DMS153 (cell line): Measurements from ENCODE around the gene MARCHF6.
"Not testable (repeated sequence)": the region's sequence is repeated elsewhere in the genome, so short reads cannot be mapped to it uniquely, and the experiment has no call there.

Source experiments
- DNase-seq: peaks from one replicate; lab custom pipeline; 2025; lab: John Stamatoyannopoulos, UW

The MARCHF6 gene

GRCh38 chr5:10381803-10382202 is 28.3 kb downstream of the MARCHF6 start:
- no peak for DNase-seq

- DNase-seq = no peak
Measured at GRCh38 chr5:10384483-10384882, 31.0 kb downstream of the MARCHF6 start.

GRCh38 chr5:10387690-10388089 is 34.2 kb downstream of the MARCHF6 start:
- no peak for DNase-seq

- DNase-seq = no peak
Measured at GRCh38 chr5:10391130-10391529, 37.6 kb downstream of the MARCHF6 start.

GRCh38 chr5:10392567-10393328 is 39.3 kb downstream of the MARCHF6 start:
- not testable (repeated sequence) for DNase-seq

GRCh38 chr5:10393491-10393890 is 40.0 kb downstream of the MARCHF6 start:
- DNase-seq = no peak

- no peak for DNase-seq
Measured at GRCh38 chr5:10396552-10396951, 43.1 kb downstream of the MARCHF6 start.

- DNase-seq = no peak
Measured at GRCh38 chr5:10399839-10400238, 46.3 kb downstream of the MARCHF6 start.

GRCh38 chr5:10400411-10400810 is 46.9 kb downstream of the MARCHF6 start:
- no peak for DNase-seq

GRCh38 chr5:10400831-10401230 is 47.3 kb downstream of the MARCHF6 start:
- no peak for DNase-seq

- DNase-seq = no peak
Measured at GRCh38 chr5:10401498-10401897, 48.0 kb downstream of the MARCHF6 start.
